ENCODE results near the gene PSMD12.
"Not testable (repeated sequence)": the region's sequence is repeated elsewhere in the genome, so short reads cannot be mapped to it uniquely, and the experiment has no call there.

DNA sequence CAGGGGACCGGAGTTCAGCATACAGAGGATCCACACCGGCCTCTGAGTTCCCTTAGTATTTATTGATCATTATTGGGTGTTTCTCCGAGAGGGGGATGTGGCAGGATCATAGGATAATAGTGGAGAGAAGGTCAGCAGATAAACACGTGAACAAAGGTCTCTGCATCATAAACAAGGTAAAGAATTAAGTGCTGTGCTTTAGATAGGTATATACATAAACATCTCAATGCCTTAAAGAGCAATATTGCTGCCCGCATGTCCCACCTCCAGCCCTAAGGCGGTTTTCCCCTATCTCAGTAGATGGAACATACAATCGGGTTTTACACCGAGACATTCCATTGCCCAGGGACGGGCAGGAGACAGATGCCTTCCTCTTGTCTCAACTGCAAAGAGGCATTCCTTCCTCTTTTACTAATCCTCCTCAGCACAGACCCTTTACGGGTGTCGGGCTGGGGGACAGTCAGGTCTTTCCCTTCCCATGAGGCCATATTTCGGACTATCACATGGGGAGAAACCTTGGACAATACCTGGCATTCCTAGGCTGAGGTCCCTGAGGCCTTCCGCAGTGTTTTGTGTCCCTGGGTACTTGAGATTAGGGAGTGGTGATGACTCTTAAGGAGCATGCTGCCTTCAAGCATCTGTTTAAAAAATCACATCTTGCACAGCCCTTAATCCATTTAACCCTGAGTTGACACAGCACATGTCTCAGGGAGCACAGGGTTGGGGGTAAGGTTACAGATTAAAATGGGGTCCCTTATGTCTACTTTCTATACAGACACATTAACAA is 39.2 kb downstream of the PSMD12 start:
- TF ChIP-seq, protein P1, sequence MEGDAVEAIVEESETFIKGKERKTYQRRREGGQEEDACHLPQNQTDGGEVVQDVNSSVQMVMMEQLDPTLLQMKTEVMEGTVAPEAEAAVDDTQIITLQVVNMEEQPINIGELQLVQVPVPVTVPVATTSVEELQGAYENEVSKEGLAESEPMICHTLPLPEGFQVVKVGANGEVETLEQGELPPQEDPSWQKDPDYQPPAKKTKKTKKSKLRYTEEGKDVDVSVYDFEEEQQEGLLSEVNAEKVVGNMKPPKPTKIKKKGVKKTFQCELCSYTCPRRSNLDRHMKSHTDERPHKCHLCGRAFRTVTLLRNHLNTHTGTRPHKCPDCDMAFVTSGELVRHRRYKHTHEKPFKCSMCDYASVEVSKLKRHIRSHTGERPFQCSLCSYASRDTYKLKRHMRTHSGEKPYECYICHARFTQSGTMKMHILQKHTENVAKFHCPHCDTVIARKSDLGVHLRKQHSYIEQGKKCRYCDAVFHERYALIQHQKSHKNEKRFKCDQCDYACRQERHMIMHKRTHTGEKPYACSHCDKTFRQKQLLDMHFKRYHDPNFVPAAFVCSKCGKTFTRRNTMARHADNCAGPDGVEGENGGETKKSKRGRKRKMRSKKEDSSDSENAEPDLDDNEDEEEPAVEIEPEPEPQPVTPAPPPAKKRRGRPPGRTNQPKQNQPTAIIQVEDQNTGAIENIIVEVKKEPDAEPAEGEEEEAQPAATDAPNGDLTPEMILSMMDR (IDR thresholded peaks at IDR 0.05; ENCODE audit: insufficient read depth, low read length, poor library complexity, severe bottlenecking), result not testable (repeated sequence)
- not testable (repeated sequence) for TF ChIP-seq EZH2phosphoT487 (conservative IDR thresholded peaks at IDR 0.05; ENCODE audit: low read length)
